GM21528 (cell line): ENCODE measurements around the gene TMIGD1.

Experiments
- ATAC-seq: cut with Tn5 transposase; IDR thresholded peaks from one replicate; pipeline ENCODE4 v1.9.1; 2021; ENCODE audit warnings: mild to moderate bottlenecking, moderate library complexity; ENCODE audit not compliant: unreplicated experiment, low FRiP score

The TMIGD1 gene

GRCh38 chr17:30292286-30292858 lies 41.5 kb downstream of the TMIGD1 start:
- ATAC-seq, result no peak

GRCh38 chr17:30291543-30292285 lies 42.1 kb downstream of the TMIGD1 start, which contains the start of gene BLMH:
Gene BLMH (minus strand): TSS chr17:30291944. CDS start chr17:30291819, 125 bp downstream.
- peak; percentile 79 for ATAC-seq

DNA sequence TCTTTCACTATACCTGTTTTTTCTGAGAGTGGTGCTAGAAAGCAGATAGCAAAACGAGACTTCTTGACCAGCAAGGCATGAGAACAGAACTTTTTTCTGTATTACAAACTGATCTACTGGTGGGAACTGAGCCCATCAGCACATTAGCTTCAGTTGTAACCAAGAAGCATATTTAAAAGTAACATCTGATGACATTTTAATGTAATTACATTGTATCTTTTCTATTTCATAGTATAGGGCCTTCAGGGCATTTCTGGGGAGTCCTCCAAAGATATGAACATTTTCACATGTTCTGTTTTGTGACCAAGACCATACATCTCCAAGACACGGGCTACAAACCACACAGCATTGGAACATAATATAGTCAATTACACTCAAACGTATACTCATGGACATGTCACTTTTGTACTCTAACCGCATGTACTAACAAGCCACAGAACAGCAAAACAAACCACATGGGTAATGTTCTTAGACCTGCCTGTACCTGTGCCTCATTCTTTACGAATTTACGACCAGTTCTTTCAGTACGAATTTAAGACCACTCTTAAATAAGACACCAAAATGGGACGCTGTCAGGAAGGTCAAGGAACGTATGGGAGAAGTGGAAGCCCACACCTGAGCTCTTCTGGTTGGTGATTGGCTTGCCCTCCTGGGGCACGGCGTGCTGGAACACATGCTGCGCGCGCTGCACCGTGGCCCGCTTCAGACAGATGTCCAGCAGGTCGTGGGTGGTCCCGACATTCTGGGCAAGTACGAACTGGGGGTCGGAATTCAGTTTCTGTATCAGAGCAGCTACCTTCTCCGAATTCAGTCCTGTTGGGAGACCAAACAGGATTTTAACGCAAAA lies 42.9 kb downstream of the TMIGD1 start:
- no peak for ATAC-seq

- ATAC-seq, result no peak
Measured at GRCh38 chr17:30290077-30290476, 43.8 kb downstream of the TMIGD1 start.

DNA sequence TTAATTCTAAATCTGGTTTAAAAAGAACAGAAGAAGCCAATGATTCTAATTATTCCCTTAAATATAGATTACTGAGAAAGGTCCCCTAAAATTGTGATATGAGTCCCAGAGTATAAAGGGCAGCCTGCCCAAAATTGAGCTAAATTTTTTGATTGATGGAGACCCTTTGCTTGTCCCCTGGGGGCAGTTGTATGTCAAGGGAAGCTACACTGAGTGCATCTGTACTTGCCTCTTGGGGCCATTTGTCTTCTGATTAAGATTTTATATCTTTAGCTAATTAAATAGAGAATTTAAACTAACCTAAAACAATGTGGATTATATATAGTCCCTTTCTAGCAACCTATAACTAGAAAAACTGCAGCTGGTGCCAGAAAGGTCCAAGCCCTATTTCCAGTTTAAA lies 54.7 kb downstream of the TMIGD1 start:
- no peak for ATAC-seq

- ATAC-seq, result no peak
Measured at GRCh38 chr17:30278032-30278431, 55.8 kb downstream of the TMIGD1 start.

- ATAC-seq, result no peak
Measured at GRCh38 chr17:30275911-30276310, 57.9 kb downstream of the TMIGD1 start.

DNA sequence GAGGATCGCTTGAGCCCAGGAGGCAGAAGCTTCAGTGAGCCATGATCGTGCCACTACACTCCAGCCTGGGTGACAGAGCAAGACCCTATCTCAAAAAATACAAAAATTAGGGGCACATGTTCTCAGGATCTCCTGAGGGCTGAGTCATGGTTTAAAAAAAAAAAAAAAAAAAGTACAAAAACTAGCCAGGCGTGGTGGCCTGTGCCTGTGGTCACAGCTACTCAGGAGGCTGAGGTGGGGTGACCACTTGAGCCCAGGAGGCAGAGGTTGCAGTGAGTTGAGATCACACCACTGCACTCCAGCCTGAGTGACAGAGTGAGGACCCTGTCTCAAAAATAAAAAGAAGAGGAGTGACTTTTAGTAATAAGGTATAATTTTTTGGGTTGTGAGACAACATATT lies 59.0 kb downstream of the TMIGD1 start:
- no peak for ATAC-seq

DNA sequence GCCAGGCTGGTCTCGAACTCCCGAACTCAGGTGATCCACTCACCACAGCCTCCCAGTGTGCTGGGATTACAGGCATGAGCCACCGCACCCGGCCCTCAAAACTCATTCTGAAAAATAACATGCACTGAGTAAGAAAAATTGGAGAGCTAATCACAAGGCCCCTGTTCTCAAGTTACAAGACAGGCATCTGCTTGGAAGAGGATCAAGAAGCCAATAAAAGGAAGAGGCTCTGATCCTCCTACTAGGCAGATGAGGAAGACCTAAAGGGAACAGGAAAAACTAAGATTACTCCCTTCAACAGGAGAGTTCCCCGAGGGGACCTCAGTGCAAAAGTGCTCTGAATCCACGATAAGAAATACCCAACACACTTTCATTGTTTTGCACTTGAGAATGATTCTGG lies 60.5 kb downstream of the TMIGD1 start:
- ATAC-seq, result no peak

DNA sequence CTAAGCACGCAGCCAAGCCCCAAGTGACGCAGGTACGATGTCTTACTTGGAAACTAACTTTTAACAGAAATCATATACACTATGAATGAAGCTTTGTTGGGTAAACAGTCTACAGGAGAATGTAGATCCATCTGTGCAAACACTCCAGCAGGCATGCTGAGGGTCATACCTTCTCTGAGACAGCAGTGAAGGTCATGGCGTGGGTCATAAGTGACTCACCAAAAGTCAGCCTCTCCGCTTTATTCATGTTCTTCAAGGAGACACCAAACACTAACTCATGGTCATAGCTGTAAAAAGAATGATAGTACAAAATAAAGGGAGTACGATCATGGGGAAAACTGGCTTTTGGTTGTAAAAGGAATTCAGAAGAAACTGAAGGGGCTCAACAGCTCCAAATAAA lies 62.8 kb downstream of the TMIGD1 start:
- no peak for ATAC-seq

GRCh38 chr17:30267625-30268024 lies 66.2 kb downstream of the TMIGD1 start:
- no peak for ATAC-seq
